Activated T-helper 1 cell treated with anti-CD3 and anti-CD28 coated beads, Interleukin-2, amount 50 U/mL, for 16 hours (primary cell): Measurements from ENCODE around the gene NOL6.

Source experiments
- DNase-seq, 2 donors: peaks; one replicate each; pipeline ENCODE4 v3.0.0-alpha.2; 2020; ENCODE audit warnings: low read depth in 1 of 2, low spot score in 1 of 2

Gene NOL6

DNA sequence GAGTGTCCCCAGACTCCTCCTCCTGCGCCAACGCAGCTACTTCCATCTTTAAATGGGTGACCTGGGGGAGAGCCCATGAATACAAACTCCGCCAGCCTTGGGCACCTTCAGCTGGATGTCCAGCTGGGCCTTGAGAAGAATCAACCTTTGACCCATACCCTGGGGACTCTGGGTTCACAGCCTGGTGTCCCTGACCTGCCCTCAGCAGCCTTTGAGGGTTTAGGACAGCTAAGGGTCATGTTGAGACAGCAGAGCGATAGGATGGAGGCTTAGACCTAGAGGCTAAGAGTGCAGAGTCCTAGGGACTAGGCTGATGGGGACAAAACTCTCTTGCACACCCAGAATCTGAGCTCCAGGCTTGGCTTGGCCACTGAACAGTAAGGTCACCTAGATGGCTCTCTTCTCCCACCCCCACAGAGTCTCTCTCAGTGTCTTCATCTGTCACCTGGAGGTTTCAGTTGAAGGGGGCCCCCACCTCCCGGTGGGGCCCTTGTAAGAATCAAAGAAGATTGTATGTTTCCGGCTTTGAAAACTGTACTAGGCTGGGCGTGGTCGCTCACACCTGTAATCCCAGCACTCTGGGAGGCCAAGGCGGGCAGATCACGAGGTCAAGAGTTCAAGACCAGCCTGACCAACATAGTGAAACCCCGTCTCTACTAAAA is 19.6 kb downstream of the NOL6 start:
- no peak for DNase-seq

DNA sequence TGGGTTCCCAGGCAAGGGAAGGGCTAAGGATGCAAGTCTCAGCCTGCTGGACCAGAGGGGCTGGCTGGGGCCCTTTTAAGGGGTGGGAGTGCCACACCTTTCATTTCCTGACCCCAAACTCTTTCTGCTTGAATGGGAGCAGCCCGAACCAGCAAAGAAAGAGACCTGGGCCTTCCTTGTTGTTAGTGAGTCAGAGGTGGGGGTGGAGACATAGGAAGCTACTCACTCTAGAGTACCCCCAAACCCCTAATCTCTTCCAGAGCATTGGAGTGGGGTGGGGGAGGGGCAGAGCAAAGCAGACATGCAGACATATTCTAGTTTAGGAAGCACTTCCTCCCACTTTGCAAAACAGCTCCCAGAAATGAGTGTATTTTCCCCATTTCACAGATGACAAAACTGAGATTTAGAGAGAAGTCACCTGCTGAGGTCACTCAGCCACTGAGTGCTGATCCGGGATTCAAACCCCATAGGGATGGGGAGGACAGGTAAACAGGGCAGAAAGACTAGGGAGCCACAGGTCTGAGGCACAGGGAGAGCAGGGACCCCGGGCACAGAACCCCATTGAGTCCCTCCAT is 20.4 kb downstream of the NOL6 start:
- DNase-seq: no peak

DNA sequence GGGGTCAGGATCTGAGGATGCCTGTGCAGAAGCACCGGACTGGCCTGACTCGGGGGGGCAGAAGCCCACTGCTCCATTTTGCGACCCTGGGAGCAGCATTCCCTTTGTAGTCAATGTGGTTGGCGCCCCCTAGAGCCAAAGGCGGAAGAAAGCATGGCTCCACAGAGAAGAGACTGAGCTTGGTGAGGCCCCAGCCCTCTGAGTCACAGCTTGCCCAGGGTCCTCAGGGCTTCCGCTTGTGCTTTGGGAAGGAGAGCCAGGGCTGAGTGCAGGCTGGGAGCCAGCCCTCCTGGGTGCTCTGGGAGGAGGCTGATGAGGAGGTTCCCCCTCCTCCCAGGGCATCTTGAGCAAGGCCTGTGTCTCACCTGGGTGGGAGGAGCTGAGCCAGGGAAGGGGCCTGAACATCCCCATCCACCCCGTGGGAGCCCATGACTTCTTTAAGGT is 20.9 kb downstream of the NOL6 start:
- no peak for DNase-seq

DNA sequence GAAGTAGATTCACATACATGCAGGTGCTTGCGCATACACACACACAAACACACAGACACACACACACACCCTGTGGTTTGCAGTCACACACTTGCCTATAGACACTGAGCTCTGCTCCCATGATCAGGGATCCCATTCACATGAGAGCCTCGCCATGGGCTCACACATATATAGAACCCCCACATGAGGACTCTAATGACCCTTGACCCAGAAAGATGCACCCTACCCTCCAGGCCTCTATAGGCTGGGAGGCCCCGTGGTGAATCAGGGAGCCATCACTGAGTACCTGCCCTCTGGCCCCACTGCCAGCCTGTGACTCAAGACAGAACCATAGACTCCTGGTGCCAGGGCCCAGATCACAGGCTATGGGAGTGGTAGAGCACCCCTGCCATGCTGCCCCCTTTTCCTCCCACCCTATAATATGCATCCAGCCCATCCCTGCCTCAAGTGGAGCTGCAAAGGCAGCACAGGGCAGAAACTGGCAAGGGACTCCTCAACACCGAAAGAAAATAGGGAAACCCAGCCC is 23.0 kb downstream of the NOL6 start:
- no peak for DNase-seq

DNA sequence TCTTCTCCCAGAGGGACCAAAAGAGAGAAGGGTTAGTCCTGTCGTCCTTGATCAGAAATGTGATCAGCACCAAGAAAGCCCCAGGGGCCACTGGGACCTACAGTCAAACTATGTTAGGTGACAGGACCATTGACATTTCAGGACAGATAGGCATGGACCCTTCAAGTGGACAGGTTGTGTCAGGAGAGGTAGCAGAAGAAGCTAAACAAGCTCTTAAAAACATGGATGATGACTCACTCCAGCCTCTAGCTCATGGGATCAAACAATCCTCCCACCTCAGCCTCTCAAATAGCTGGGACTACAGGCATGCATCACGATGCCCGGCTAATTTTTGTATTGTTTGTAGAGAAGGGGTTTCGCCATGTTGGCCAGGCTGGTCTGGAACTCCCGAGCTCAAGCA is 24.0 kb downstream of the NOL6 start:
- no peak for DNase-seq

DNA sequence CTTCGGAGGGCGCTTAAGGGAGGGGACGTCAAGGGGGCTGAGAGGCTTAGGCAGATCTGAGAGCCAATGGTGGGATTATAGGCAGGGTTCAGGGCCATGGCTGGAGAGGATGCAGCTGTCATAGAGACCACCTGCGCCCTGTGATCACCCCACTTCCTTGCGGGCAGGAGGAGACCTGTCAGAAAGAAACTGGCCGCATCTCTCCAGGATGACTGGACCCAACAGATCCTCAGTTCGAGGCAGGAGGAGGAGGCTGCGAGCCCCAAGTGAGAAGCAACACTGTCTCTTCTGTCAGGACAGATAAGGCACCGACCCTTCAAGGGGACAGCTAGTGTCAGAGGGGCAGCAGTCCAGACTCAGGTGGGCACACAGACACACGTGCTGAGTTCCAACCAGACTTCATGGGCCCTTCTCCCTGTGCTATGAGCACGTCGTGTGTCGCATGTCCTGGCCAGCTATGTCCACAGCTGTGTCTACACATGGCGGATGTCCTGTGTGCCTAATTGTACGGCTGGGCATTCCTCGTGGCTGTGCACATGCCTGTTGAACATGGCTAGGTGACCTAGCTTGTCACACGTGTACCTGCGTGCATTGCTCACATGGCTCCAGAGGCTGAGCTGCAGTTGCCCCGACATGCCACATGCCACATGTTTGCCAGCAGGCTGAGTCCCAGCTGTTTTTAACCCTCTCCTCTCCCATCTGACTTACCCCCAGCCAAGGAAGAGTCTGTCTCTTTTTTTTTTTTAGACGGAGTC is 25.7 kb downstream of the NOL6 start:
- DNase-seq: no peak

DNA sequence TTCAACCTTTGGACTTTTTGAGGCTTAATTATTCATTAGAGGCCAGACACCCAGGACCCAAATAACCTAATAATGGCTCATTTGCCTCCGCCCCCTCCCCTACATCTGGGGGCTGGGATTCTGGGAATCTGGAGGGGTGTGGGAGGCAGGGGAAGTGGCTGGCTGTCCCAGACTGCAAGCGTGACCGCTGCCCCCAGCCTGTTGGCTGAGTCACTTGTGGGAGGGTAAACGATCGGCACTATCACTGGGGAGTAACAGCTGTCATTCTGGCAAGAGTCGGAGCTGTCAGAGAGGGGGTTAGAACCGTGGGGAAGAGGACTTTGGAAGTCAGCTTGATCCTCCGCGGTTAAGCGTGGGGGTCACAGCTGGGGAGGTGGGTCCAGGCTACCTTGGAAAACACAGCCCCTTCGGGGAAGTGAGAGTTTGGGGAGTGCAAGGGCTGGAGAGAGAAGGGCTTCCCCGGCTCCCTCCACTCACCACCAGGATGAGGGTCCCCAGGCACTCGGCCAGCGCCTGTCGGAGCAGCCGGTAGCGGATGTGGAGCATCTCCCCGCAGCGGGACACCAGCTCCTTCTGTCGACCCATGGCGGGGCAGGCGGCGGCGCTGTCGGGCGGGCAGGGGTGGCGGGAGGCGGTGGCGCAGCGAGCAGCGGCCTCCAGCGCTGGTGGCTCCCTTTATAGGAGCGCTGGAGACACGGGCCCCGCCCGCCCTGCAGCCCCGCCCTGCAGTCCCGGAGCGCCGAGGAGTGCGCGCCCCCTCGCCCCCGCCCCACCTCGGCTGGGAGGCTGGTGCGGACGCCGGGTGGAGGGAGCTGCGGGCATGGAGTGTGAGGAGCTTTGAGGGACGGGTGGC is 26.6 kb downstream of the NOL6 start, which contains the start of gene AQP3:
Gene AQP3 (minus strand): TSS at position 648 of the 853 bp plus-strand sequence. CDS start 63 bp downstream, at position 585.
- peak; percentile 52 to 59 for DNase-seq

DNA sequence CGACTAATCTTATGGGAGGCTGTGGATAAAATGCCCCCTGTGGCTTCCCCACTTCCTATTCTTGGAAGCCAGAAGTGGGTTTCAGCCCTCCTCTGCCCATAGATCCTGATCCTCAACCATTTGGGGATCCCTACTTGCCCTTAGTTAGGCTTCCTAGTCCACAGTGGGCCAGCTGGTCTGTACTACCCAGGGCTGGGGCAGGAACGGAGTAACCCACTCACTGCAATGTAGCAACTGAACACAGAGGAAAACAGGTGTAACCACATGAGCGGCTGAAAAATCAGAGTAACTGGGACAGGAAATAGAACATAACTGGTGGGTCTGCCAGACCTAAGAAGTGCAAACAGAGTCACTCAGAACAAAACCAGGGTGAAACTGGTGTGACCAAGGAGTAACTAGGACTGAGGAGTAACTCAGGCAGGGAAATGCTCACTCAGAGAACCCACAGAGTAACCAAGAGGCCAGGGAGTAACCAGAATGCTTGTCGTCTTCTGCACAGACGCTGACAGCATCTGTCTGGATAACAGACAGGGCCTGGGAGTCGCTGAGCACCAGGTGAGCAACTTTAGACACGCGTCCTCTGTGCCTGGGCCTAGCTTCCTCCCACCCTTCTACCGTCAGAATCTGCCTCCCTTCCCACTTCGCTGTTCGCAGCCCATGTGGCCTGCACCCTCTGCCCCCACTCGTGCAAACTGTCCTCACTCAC is 27.3 kb downstream of the NOL6 start:
- DNase-seq: peak in 1 of 2 donors; percentile 24

DNA sequence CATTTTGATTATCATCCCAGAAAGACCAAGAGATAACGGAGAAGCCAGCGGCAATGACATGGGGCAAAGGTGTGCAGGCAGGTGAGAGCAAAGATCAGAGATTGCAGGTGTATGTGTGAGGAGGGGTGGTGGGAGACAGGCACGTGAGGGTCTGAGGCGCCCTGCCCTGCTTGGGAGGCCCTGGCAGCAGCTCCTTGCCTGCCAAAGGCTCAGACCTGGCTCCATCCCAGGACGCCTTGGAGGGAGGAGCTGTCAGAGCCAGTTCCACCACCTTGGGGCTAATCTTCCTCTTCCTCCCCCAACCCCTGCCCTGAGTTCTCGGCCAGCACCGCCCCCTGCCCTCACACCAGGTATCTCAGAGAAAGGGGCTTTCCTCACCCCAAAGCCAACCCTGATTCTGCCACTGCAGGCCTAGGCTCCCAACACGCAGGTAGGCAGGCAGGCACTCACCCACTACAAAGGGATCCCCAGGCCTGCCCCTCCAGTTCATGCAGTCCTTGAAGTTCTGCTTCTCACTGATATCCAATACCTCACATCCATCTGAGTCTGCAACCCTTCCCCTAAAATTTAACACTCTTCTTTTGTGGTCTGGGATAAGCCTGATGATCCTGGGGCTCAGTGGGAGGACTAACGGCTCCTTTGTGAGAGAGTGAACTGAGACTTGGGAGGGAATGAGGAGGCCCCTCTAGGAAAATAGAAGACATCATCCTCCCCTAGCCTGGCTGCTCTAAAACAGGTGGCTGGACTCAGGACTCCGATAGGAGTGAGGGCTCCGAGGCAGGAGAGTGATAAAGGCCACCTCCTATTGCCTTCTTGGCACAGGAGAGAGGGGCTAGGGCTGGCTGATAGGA is 28.1 kb downstream of the NOL6 start:
- no peak for DNase-seq

DNA sequence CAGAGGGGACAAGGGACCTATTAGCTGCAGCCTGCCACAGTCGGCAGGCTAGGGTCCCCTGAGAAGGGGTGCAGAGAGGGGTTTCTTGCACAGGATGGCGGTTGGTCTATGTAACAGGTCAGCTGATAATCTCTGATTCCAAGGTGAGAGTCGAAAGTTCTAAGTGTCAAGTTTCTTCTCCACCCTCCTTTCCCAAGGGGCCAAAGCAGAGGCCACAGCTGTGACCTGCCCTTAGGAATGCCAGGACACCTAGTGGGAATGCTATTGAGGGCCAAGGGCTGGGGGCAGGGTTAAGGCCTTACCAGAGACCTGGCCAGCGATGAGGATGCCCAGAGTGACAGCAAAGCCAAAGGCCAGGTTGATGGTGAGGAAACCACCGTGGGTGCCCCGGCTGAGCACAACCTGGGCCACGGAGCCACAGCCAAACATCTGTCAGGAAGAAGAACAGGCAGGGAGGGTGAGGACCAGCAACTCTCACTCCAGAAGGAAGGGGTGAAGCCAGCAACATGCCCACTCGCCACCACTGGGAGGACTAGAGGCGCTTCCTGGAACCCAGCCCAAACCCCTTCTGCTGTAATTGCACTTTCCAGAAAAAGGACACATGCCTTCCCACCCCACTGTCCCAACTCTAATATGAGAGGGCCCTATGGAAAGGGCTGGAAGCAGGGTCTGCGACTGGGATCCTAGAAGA is 30.1 kb downstream of the NOL6 start:
- no peak for DNase-seq

DNA sequence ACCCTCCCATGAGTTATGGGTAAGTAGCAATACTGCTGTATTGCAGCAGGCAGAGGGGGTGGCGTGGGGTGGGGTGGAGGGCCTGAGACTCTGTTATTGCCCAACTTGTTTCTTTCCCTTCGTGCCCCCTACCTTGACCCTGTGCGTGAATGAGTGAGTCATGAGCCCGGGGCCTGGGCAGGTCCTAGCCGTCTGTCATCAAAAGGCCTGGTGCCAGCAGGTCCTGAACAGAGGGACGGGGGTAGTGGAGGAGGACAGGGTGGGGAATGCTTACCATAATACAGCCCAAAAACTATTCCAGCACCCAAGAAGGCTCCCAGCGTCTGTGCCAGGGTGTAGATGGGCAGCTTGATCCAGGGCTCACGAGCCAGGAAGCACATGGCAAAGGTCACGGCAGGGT is 30.7 kb downstream of the NOL6 start:
- DNase-seq: no peak

DNA sequence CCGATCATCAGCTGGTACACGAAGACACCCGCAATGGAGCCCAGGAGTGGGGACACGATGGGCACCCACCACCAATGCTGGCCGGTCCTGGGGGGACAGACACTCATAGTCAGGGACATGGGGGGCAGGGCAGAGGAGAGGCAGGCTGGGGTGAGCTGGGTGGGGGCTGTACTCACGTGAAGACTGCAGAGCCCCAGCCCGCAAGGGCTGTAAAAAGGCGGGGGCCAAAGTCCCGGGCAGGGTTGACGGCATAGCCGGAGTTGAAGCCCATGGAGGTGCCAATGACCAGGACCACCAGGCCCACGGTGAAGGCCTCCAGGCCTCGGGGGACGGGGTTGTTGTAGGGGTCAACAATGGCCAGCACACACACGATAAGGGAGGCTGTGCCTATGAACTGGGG is 31.6 kb downstream of the NOL6 start:
- DNase-seq: no peak

DNA sequence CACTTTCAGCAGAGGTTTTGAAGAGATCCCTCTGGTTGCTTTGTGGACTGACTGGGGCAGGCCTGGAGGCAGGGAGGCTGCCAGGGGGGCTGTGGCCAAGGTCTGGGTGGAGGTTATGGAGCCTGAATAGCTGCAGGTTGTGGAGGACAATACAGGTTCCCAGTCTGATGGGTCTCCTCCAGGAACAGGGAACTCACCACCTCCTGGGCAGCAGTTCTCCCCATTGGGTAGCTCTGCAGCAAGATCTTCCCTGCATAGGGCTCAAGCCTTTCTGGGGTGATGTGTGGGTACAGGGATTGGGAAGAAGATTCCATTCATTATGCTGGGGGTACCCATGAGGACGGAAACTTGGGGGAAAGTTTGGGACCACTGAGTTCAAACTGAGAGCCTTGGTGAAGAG is 33.1 kb downstream of the NOL6 start:
- no peak for DNase-seq

DNA sequence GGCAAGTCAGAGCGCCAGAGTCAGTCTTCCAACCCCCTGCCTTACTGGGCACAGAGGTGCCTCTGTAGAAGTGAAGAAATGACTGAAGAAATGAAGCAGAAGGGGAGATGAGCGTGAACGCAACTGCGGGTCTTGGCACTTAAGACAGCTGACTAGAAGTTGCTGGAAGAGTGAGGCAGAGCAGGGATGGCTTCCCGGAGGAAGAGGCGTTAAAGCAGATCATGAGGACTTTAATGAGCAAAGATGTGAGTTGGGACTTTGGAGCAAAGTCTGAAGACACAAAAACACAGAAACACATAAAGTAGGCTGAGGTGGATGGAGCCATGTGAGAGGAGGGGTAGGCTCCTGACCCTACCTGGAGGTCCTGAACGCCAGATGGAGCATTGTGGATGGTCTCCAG is 33.5 kb downstream of the NOL6 start:
- no peak for DNase-seq

DNA sequence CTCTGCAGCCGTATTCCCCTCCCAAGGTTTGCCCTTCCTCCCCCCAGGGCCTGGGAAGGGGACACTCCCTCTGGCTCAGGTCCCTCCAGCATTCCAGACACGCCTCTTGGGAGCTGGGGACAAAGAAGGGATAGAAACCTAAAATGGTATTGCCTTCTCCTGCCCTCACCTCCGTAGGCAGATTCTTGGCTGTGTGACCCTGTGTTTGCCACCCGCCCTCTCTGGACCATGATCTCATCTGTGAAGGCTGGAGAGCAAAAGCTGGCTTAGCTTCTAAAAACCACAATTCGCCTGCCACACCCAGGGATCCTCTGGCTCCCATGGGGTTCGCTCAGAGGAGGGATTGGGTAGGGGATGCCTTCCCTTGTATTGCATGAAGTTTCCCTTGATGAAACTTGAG is 34.0 kb downstream of the NOL6 start:
- no peak for DNase-seq

DNA sequence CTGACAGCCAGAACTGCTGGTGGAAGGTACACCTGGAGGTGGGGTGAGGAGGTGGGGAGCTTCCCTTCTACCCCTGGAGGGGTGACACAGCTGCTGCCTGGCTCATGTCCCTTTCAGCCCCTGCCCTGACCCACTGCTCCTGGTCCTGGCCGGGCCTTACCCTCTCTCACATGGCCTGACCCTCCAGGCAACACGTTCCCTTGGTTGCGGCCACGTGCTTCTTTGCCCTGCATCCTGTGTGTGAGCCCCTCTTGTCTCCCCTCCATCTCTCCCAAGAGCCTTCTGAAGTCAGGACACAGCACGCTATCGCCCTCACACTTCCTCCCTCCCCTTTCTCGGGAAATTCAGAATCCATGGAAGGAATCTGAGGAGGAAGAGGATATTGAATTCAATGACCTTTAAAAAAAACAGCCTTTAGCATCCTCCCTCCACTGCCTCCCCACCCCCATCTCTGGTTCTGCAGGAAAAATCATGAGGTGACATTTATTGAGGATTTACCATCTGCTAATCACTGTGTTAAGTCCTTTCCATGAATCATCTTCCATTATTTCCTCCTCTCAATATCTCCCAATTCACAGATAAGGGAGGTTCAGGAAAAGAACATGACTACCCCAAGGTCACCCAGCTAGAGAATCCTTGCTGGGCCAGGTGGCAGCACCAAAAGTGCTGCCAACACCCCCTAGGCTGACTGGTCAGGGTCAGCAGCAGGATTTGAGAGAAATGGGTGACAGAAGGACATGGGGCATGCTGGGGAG is 34.6 kb downstream of the NOL6 start:
- no peak for DNase-seq

DNA sequence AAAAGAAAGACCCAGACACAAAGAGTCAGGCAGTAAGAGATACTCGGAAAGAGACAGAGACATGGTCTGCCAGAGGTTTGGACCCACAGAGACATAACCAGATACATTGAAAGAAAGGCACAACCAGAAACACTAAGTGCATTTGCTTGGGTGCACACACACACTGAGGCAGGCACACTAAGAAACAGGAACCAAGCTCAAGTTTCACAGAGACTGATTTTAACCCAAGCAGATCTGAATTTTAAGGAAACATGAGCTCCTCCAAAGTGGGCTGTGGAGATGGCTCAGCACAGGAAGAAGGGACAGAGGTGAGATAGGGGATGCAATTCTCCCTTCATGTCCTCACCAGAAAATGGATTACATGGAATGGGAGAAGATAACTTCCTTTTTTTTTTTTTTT is 35.8 kb downstream of the NOL6 start:
- no peak for DNase-seq

DNA sequence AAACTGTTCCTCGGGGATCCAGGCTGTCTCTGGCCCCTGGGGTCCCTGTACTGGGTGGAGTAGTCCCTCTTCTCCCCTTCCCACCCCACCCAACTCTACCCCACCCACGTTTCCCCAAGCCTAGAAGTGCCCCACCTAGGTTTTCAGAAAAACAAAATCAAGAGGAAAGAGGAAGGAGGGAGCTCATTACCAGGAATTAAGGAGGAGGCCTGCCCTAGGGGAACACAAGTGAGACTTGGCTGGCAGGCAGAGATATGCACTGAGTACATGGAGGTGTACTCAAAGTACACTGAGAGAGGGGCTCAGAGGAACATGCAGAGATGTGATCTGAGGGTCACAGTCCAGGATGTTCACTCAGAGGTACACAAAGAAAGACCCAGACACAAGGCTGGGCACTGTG is 36.5 kb downstream of the NOL6 start:
- DNase-seq: no peak
